Inflammatory macrophage (primary cell): ENCODE measurements around the gene IL17A.

Experiments used
- DNase-seq, 2 donors: peaks; one replicate each; pipeline ENCODE4 v3.0.0-alpha.2; 2020 to 2022
- total RNA-seq, 18 experiments: gene quantifications; one replicate each; lab custom pipeline; 2026; ENCODE audit warnings: mixed read lengths in 6 of 18, inconsistent platforms in 2 of 18; lab: John Stamatoyannopoulos, UW

The IL17A gene
- 0 to 0.10 (median 0) reads per million in 18 experiments for total RNA-seq

DNA sequence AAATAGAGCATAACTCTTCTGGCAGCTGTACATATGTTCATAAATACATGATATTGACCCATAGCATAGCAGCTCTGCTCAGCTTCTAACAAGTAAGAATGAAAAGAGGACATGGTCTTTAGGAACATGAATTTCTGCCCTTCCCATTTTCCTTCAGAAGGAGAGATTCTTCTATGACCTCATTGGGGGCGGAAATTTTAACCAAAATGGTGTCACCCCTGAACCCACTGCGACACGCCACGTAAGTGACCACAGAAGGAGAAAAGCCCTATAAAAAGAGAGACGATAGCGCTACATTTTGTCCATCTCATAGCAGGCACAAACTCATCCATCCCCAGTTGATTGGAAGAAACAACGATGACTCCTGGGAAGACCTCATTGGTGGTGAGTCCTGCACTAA is at the start of gene IL17A:
Gene IL17A (plus strand): TSS at position 301 of the 400 bp plus-strand sequence. CDS start 57 bp downstream, at position 358.
- DNase-seq: no peak

DNA sequence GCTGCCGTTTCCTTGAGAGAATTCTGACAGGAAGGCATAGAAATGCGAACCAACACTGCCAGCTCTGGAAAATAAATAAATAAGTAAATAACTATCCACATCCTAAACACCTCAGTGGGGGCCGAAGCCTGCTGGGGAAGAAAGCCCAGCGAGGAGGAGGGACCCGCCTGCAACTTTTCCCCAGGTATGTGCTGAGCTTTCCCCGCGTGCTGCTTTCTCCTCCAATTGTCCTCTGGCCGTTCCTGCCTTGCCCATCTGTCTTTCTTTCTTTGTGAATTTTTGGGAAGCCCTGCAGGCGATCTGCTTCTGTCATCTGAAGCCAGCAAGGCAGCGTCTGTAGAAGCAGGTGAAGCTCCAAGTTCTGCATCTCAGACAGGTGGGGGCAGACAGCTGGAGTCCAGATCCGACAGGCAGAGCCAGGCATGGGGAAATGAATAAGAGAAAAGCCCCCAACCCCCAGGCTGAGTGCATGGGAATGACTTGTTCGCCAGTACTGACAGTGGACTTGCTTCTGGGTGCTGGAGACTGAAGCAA is 49.2 kb upstream of the IL17A start:
- DNase-seq: no peak

DNA sequence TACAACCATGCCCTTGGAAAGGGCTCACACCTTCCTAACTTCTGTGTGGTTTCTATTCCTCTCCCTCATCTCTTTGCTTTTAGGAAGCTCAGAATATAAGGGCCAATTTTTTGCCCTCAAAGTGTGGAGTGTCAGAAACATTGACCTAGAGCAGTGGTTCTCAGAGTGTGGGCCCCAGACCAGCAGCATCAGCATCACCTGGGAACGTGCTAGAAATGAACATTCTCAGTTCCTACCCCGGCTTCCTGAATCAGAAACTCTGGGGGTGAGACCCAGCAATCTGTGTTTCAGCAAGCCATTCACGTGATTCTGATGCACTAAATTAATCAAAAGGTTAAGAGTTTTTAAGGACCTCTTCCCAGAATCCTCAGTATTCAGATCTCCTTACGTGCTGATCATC is 47.9 kb upstream of the IL17A start:
- no peak for DNase-seq

DNA sequence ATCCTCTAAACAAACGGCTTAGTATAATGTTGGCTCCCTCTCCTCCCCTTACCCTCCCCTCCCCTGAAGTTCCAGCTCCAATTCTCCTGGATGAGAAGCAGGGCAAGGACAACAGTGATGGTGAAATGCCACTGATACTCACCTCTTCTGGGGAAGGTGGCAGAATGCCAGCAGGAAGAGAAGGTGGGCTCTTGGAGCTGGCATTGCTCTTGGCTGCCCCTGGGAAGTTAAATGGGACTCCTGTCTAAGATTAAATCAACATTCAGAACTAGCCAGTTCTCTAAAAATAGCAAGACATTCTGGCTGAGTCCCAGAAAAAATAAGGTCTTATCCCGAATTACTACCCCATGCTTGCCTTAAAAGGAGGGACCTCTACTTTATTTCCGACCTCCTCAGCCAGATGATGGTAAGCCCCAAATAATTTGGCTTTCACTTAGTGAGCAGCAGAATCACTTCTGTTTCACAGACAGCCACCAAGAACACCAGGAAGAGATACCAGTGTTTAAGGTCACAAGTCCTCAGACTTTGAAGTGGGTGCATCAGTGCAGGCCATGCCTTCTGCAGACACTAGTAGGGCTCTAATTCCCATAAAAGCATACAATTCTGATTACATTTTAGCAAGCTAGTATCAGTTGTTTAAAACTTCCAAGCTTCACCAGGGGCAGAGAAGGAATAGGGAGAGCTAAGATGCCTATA is 46.0 kb upstream of the IL17A start:
- no peak for DNase-seq

DNA sequence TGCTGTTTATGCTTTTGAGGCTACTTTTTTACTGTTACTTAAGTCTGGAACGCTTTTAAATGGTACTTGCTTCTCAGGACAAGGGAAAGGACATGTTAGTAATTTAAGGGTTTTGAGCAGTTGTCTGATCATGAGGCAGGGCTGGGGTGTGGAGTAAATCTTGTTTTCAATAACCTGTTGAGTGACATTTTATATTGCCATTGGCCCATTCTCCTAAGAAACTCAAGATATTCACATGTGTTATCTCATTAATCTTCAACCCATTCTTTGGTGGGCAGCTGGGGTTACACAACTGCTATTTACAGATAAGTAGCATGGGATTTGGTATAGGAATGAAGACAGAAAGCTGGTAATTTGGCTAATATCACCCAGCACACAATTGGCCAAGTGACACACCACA is 44.6 kb upstream of the IL17A start:
- DNase-seq: no peak

DNA sequence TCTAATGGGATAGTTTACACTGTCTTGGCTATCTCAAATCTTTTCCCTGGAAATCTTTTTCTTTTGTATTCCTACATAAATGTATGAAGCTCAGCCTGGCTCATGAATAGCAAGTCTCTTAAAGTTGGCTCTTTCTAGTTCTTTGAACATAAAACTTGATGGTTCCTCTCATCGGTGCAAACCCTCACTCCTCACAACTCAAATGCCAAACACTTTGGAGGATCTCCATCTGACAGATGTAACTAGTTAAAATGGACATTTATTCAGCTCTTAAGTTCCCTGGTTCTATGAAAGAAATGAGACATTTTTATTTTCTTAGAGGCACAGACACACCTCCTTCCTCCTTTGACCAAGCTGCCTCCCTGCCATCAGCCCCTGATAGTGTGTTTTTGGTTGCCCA is 43.6 kb upstream of the IL17A start:
- DNase-seq: no peak

DNA sequence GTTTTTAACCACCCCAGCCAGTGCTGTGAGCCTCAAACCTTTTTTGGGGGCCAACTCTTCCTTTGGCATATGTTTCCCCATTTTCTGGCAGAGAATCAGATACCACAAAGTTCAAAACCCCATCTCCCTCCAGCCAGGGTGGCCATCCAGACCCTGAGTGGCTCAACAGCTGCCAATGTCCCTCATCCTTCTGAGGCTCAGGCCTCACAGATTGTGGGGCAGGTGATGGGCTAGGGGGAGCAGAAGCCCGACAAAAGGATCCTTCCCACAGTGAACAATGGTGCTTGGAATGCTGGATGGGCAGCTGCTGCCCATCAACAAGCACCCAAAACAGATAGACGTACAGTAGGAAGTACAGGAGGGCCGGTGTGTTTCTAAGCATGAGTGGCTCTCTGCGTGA is 42.6 kb upstream of the IL17A start:
- DNase-seq: no peak

DNA sequence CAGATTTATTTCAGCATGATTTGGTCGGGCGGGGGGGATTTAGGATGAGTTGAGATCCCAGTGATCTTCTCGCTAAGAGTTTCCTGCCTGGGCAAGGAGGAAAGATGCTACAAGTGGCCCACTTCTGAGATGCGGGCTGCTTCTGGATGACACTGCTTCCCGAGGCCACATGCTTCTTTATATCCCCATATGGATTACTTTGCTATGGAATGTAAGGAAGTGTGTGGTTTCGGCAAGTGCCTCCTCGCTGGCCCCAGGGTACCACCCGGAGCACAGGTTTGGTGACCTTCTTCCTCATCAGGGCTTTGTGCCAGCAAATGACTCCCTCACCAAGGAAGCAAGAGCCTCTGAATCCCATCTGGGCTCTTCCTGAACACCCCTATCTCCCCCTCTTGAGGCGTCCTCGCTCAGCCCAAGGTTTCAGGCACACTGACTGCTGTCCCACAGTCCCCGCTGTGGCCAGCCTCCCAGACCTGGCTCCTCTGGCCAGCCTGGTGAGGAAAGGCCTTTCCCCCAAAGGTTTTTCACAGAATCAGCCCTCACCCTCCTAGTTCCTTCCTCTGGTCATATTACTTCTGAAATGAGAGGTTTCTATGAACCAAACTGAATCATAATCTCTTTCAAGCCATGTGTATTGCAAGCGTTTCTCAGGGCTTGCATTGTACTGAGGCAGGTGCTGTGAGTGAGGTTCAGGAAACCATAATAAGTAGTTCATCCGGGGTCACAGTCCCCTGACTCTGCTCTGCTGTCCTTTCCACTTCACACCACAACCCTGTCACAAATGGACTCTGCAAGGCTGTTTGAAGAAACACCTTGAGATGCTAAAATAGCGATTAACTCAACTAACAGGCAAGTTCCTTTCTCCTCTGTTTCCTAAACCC is 41.7 kb upstream of the IL17A start:
- DNase-seq: no peak

DNA sequence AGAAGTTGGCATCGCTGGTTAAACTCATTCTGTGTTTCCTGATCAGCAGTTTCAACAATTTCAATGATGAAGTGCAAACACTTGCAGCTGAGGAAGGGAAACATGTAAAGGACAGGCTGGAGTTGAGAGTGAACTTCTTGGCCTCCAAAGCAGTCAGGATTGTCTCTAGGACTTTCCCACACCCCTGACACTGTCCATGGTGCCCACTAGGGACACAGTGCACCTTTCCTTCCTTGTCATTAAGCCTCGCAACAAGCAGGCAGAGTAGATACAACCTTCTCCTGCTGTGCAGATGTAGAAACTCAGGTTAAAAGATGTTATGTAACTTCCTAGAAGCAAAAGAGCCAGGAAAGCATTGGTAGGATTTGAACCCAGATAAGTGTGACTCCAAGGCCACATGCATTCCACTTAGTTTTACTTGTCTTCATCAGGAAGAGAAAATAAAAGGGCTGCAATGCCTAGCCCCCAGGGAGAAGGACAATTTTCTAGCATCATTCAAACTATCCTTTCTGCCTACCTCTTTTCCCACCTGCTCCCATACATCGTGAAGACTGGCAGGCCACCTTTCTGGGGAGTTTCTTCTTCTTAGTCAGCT is 39.2 kb upstream of the IL17A start:
- DNase-seq: no peak

DNA sequence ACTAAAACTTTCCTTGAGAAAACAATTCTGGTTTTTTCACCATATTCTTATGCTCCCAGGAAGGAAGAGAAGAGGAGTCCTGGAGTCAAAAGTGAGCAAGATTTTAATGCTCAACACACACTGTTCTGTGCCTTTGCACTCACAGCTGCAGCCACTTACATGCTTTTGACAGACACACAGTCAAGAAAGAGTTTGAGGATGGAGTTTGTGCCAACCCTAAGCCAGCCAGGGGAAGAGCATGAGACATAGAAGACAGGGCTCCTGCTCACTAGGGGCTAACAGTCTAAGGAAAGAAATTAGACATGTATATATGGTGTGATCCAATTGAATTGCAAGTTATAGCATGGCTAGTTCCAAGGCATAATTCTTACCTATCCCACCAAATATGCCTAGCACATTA is 37.1 kb upstream of the IL17A start:
- DNase-seq: no peak

DNA sequence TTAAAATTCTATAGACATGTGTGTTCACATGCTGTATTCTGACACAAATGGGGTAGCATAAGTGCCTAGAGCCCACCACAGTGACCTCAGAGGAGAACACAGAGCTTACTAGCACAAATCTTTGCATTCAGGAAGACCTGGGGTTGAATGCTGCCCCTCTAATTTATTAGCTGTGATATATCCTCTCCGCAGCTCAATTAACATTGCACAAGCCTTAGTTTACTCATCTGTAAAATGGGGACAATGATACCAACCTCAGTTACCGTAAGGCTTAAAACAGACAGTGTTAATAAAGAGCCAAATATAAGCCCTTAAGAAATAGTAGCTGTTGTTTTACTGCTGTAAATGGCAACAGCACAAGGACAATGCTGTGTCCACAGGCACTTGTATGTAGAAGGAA is 36.2 kb upstream of the IL17A start:
- DNase-seq: no peak

DNA sequence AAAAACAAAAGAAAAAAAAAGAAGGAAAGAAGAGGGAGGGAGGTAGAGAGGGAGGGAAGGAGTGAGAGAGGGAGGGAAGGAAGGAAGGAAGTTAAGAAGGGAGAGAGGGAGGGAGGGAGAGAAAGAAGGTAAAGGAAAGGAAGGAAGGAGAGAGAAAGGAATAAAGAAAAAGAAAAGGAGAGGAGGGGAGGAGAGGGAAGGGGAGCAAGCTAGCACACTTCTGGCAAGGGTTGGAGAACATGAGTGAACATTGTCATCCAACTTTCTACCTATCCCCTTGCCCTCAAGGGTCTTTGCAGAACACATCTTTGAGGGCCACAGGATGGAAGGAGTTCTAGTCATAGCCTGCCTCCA is 34.1 kb upstream of the IL17A start:
- no peak for DNase-seq

DNA sequence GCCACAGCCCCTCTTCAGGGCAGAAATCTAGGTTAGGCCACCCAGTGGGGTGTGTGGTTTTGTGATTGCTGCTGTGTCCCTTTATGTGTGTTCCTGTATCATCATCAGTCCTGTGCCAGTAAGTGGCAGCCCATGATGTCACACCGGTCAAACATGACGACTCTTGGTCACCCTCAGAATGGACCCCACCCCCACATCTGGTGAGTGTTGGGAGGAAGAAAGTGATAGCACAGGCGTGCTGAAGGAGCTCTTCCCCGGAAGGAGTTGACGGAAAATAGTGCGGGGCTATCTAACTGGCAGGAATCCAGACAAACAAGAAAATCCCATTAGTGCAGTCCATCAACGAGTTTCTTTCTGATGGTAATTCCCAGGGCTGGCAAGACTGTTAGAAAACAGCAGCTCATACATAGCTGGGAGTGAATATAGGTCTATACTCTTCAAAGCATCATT is 33.4 kb upstream of the IL17A start:
- DNase-seq: no peak

DNA sequence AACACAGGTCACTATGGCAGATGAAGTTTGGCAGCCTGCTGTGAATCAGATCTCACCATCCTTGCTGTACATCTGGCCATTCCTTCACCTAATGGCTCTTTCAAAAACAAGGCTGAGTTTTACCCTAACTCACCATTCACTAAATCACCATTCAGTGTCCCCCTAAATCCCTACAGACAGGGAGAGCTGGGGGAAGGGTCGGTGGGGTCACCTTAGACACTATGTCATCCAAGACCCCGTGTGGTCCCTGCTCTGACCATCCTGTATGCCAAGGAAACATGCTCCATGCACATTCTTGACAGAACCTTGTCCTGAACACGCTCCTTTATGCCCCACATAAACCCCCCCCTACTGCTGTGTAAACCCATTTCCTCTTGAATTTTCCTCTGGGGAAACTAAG is 31.8 kb upstream of the IL17A start:
- DNase-seq: no peak

DNA sequence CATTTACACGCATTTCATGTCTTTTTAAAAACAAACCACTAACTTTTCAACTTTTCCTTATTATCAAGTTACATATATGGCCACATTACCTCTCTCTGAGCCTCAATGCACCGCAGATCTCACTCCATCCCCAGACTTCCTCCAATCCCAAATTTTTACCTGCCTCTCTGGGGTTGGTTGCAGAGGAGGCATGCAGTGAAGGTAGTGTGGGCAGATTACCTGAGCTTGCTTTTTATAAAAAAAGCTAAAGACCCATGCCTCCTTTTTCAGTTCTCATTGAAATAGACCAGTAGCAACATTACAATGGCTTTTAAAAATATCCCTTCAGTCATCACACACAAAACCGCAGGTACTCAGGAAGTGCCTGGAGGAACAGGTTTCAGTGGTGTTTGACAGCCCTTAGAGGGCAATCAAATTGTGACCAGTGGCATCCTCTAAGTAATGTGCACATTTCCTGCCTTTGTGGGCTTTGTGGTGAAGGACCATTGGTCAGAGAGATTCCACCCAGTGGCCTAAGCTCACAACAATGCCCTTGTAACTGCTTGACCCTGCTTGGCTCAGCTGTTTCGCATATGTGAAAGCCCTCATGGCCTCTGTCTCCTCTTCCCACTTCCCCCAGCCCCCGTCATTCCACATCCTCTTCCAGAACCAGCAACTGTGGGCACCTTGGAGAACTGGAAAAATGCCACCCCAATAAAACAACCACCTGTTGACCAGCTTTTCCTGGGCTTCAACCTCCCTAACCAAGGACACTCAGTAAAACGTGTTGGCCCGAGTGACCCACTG is 30.2 kb upstream of the IL17A start:
- no peak for DNase-seq

DNA sequence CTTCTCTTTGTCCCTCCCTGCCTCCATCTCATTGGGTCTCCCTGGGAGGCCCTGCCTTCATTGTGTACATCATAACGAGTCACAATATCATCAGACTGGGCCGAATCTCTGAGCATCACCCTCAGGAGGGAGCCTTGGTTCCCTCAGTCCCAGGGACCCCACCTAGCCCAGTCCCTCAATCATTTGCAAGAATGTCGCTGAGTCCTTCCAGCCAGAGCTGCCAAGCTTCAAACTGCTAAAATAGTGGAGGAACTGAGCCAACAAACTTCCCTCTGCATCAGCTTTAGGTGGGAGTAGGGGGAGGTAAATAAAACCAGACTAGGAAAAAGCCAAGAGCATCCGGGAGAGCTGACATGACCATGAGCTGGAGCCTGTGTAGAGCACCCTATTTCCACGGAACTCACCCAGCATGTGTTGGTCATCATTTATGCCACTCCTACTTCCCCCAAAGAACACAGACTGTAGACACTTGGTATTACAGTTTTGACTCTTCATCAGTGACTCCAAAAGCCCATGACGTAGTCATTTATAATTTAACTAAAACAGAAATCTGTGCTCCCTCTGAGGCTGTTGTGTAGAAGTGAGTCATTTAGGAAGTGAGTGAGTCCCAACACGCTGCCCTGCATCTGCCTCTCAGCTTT is 28.8 kb upstream of the IL17A start:
- DNase-seq: no peak

DNA sequence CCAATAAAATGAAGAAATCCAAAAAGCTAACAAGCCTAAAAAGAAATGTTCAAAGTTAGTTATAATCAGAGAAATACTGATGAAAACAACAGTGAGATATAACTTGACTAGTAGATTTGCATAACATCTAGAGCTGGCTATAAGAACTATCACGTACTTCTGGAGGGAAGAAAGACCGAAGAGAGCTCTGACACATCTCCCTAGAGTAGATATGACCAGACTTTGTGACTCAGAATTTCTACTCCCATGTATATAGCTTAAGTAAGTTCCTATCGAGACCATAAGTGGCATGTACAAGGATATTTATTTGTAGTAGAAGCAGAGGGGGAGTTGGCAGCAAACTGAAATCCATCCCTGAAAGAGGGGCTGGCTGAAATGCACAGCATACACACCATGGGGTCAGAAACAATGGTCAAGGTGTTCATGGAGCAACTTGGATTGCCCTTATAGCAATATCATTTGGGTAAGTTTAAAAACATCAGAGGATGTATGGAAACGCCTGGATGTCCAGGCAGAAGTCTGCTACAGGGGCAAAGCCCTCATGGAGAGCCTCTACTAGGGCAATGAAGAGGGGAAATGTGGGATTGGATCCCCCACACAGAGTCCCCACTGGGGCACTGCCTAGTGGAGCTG is 25.6 kb upstream of the IL17A start:
- no peak for DNase-seq

DNA sequence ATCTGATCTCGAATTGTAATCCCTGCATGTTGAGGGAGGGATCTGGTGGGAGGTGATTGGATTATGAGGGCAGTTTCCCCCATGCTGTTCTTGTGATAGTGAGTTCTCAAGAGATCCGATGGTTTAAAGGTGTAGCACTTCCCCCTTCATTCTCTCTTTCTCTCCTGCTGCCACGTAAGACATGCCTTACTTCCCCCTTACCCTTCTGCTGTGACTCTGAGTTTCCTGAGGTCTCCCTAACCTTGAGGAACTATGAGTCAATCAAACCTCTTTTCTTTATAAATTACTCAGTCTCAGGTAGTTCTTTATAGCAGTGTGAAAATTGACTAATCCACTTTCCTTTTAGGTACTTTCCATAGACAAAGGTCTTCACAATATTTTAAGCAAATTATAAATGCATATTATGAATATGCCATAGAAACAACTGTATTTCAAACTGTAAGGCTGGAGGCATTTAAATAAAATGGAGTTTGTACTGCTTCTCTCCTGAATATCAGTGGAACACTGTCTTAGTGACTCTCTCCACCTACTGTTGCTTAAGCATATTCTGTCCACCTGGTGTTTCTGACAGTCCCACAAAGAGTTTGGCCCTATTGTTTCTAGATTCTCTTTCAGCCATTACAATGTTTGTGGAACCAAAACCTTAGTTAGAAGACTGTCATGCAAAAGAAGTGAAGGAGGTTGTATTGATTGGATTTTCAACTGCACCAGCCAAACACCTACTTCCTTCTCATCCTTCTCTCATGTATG is 24.3 kb upstream of the IL17A start:
- no peak for DNase-seq

DNA sequence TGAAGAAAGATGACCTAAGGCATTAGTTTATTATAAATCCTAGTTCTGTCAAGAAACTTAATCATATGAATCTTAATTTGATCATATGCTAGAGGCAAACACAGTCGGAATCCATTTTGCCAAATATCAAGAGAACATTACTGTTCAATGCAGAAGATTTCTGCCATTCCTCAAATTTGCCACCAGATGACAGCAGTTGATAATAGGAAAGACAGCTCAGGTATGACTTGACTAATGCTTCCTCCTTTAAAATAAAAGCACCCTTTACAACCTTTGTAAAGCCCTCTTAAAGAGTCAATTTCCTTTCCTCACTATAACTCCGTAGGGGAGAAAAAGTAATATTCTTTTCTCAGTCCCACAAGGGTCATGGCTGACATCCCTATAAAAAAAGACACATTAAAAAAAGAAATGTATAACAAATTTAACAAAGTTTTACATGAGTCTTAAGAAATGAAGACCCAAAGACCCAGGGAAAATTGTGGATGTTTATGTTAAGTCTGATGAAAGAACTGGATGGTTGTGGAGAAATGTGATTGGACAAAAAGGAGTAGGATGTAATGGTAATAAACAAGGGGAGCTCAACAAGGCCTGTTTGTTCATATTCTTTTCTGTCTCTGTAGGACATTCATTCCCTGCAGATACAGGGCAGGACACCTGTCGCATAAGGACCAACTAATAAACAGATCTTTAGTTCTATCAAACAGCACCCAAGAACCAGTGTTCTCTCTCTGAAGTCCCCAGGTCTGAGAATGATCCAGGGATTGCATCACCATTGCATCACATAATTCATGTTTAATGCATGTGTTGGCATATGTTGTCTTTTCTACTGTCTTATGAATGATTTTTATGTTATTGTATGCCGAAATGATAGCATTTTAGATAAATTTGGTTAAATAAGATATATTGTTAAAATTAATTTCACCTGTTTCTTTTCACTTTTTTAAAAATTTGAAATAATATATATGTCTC is 23.0 kb upstream of the IL17A start:
- DNase-seq: peak; percentile 9 to 10
